ENCODE data around the gene SNX4.

- TF ChIP-seq JUNB (IDR thresholded peaks at IDR 0.05) (no peak), EP300 (IDR thresholded peaks at IDR 0.05) (no peak), RARB (CRISPR knock-in tag; IDR thresholded peaks at IDR 0.05) (no peak), USF2 (IDR thresholded peaks at IDR 0.05) (no peak), CEBPB (IDR thresholded peaks at IDR 0.05) (no peak), KDM5A (IDR thresholded peaks at IDR 0.05) (no peak), RFX5 (IDR thresholded peaks at IDR 0.05) (no peak)
- TF ChIP-seq, protein P1, sequence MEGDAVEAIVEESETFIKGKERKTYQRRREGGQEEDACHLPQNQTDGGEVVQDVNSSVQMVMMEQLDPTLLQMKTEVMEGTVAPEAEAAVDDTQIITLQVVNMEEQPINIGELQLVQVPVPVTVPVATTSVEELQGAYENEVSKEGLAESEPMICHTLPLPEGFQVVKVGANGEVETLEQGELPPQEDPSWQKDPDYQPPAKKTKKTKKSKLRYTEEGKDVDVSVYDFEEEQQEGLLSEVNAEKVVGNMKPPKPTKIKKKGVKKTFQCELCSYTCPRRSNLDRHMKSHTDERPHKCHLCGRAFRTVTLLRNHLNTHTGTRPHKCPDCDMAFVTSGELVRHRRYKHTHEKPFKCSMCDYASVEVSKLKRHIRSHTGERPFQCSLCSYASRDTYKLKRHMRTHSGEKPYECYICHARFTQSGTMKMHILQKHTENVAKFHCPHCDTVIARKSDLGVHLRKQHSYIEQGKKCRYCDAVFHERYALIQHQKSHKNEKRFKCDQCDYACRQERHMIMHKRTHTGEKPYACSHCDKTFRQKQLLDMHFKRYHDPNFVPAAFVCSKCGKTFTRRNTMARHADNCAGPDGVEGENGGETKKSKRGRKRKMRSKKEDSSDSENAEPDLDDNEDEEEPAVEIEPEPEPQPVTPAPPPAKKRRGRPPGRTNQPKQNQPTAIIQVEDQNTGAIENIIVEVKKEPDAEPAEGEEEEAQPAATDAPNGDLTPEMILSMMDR (IDR thresholded peaks at IDR 0.05) = no peak
- TF ChIP-seq, protein P2, sequence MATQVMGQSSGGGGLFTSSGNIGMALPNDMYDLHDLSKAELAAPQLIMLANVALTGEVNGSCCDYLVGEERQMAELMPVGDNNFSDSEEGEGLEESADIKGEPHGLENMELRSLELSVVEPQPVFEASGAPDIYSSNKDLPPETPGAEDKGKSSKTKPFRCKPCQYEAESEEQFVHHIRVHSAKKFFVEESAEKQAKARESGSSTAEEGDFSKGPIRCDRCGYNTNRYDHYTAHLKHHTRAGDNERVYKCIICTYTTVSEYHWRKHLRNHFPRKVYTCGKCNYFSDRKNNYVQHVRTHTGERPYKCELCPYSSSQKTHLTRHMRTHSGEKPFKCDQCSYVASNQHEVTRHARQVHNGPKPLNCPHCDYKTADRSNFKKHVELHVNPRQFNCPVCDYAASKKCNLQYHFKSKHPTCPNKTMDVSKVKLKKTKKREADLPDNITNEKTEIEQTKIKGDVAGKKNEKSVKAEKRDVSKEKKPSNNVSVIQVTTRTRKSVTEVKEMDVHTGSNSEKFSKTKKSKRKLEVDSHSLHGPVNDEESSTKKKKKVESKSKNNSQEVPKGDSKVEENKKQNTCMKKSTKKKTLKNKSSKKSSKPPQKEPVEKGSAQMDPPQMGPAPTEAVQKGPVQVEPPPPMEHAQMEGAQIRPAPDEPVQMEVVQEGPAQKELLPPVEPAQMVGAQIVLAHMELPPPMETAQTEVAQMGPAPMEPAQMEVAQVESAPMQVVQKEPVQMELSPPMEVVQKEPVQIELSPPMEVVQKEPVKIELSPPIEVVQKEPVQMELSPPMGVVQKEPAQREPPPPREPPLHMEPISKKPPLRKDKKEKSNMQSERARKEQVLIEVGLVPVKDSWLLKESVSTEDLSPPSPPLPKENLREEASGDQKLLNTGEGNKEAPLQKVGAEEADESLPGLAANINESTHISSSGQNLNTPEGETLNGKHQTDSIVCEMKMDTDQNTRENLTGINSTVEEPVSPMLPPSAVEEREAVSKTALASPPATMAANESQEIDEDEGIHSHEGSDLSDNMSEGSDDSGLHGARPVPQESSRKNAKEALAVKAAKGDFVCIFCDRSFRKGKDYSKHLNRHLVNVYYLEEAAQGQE (IDR thresholded peaks at IDR 0.05) = no peak
- TF ChIP-seq, protein P3, sequence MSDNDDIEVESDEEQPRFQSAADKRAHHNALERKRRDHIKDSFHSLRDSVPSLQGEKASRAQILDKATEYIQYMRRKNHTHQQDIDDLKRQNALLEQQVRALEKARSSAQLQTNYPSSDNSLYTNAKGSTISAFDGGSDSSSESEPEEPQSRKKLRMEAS (IDR thresholded peaks at IDR 0.05) = no peak
Measured at GRCh38 chr3:125442506-125442905, 77.5 kb downstream of the SNX4 start.

Measured in A549 (cell line).